Liver (tissue), 9 donors: ENCODE results near the gene DNAJC12. TPM values are rescaled to one million over a fixed set of nuclear protein-coding genes. Genes with fewer than 3 reads are reported as not detected.

Source experiments
- DNase-seq: peaks from one replicate; pipeline ENCODE4 v3.0.0-alpha.2; 2017; ENCODE audit warnings: low spot score
- H3K27ac ChIP-seq, 2 donors: one replicate each; pipeline ENCODE4 v1.7.0; 2013; ENCODE audit warnings: inconsistent platforms in 2 of 2, low read length in 2 of 2, control low read depth in 1 of 2, low read depth in 1 of 2, mild to moderate bottlenecking in 1 of 2
- H3K27me3 ChIP-seq, 4 donors: one replicate each; pipeline versions ENCODE4 v1.6.1 to v1.7.0; 2013; ENCODE audit warnings: low read length in 3 of 4, inconsistent platforms in 1 of 4, mild to moderate bottlenecking in 1 of 4, moderate library complexity in 1 of 4; ENCODE audit not compliant: control insufficient read depth in 4 of 4, insufficient read depth in 4 of 4
- H3K36me3 ChIP-seq, 4 donors: one replicate each; pipeline versions ENCODE4 v1.6.1 to v1.7.0; 2013; ENCODE audit warnings: low read length in 3 of 4, mild to moderate bottlenecking in 3 of 4, low read depth in 1 of 4, moderate library complexity in 1 of 4; ENCODE audit not compliant: control insufficient read depth in 4 of 4, insufficient read depth in 3 of 4
- H3K4me1 ChIP-seq, 4 donors: one replicate each; pipeline versions ENCODE4 v1.6.1 to v1.7.0; 2013; ENCODE audit warnings: low read length in 3 of 4, mild to moderate bottlenecking in 3 of 4, moderate library complexity in 1 of 4; ENCODE audit not compliant: control insufficient read depth in 4 of 4, insufficient read depth in 4 of 4
- H3K4me3 ChIP-seq, 3 donors: one replicate each; pipeline versions ENCODE4 v1.6.1 to v1.7.0; 2013; ENCODE audit warnings: low read length in 3 of 3, control low read depth in 1 of 3, low read depth in 1 of 3, mild to moderate bottlenecking in 1 of 3
- H3K9ac ChIP-seq, 2 donors: one replicate each; pipeline ENCODE4 v1.7.0; 2013; ENCODE audit warnings: low read length in 2 of 2, mild to moderate bottlenecking in 2 of 2, moderate library complexity in 2 of 2, control low read depth in 1 of 2, low read depth in 1 of 2
- H3K9me3 ChIP-seq, 4 donors: one replicate each; pipeline versions ENCODE4 v1.6.1 to v1.7.0; 2013; ENCODE audit warnings: low read length in 3 of 4; ENCODE audit not compliant: control insufficient read depth in 4 of 4
- GABPA ChIP-seq, 2 donors: IDR thresholded peaks in 1 of 2; conservative IDR thresholded peaks in 1 of 2; 2 replicates each; pipeline ENCODE4 v1.6.1; 2016; ENCODE audit warnings: antibody characterized with exemption in 2 of 2, mild to moderate bottlenecking in 1 of 2, moderate library complexity in 1 of 2
- HNF4A ChIP-seq, 2 donors: conservative IDR thresholded peaks; 2 replicates each; pipeline ENCODE4 v1.6.1; 2016; ENCODE audit warnings: antibody characterized with exemption in 2 of 2, mild to moderate bottlenecking in 2 of 2
- HNF4G ChIP-seq: IDR thresholded peaks from 2 replicates; pipeline ENCODE4 v1.6.1; 2016; ENCODE audit warnings: antibody characterized with exemption
- JUND ChIP-seq, 2 donors: IDR thresholded peaks; 2 replicates each; pipeline ENCODE4 v1.6.1; 2016; ENCODE audit warnings: antibody characterized with exemption in 2 of 2
- MAX ChIP-seq: IDR thresholded peaks from 2 replicates; pipeline ENCODE4 v1.6.1; 2016; ENCODE audit warnings: antibody characterized with exemption
- NR2F2 ChIP-seq: IDR thresholded peaks from 2 replicates; pipeline ENCODE4 v1.6.1; 2016; ENCODE audit warnings: antibody characterized with exemption
- RAD21 ChIP-seq, 2 donors: IDR thresholded peaks; 2 replicates each; pipeline ENCODE4 v1.6.1; 2016; ENCODE audit warnings: antibody characterized with exemption in 2 of 2, mild to moderate bottlenecking in 2 of 2
- REST ChIP-seq: IDR thresholded peaks from 2 replicates; pipeline ENCODE4 v1.6.1; 2016; ENCODE audit warnings: antibody characterized with exemption, mild to moderate bottlenecking
- RXRA ChIP-seq, 2 donors: IDR thresholded peaks; 2 replicates each; pipeline ENCODE4 v1.6.1; 2017 to 2018; ENCODE audit warnings: antibody characterized with exemption in 2 of 2, mild to moderate bottlenecking in 1 of 2
- YY1 ChIP-seq: IDR thresholded peaks from 2 replicates; pipeline ENCODE4 v1.6.1; 2016; ENCODE audit warnings: antibody characterized with exemption, mild to moderate bottlenecking
- ZBTB33 ChIP-seq: IDR thresholded peaks from 2 replicates; pipeline ENCODE4 v1.6.1; 2016; ENCODE audit warnings: antibody characterized with exemption
- WGBS: extraction: QIAGEN DNeasy Blood & Tissue Kit; methylation state at CpG from one replicate; pipeline ENCODE4 v1.1.7; 2013; 5-methylcytosine and 5-hydroxymethylcytosine counted together
- polyA plus RNA-seq, 2 donors: library from polyadenylated mRNA; stranded (reverse) in 1 of 2; unstranded in 1 of 2; fragments of 200-250 nt in 1 of 2; fragments of >200 nt in 1 of 2; fragmentation: Nextera tagmentation in 1 of 2; extraction: Ambion mirVana in 1 of 2; gene quantifications; one replicate each; pipeline versions ENCODE4 v1.2.1 to v1.2.3, GENCODE V29; 2013 to 2015
- total RNA-seq, 2 donors: library from RNA; depleted of rRNA; stranded (reverse); fragments of >200 nt; gene quantifications; one replicate each; pipeline ENCODE4 v1.2.3, GENCODE V29; 2014
- TF ChIP-seq, protein P1 (sequence below): IDR thresholded peaks from 2 replicates; pipeline ENCODE4 v1.6.1; 2016; ENCODE audit warnings: antibody characterized with exemption
- TF ChIP-seq, protein P2 (sequence below): fragments of 150-350 bp; IDR thresholded peaks from 2 replicates; pipeline ENCODE4 v1.5.1; 2017; ENCODE audit warnings: improper control_type of control experiment, low read depth, low read length; ENCODE audit not compliant: missing input control
- donor health status: healthy.
- donor health status: healthy.
- donor health status: healthy.
- donor health status: healthy.
- donor health status: healthy.

DNAJC12 gene
- total and polyA plus RNA-seq, 4 donors: 16.4 to 51.3 (median 32.8) TPM

GRCh38 chr10:67764012-67764822, 73.8 kb downstream of the DNAJC12 start:
- TF ChIP-seq GABPA (IDR thresholded peaks at IDR 0.05 in 1 of 2, conservative IDR thresholded peaks at IDR 0.05 in 1 of 2) (no peak), REST (no peak), ZBTB33 (no peak), NR2F2 (peak; percentile 59), RXRA (IDR thresholded peaks at IDR 0.05) (peak in 1 of 2 donors; percentile 9), MAX (peak; percentile 90), YY1 (no peak), HNF4G (no peak), RAD21 (IDR thresholded peaks at IDR 0.05) (no peak), HNF4A (conservative IDR thresholded peaks at IDR 0.05) (peak in 1 of 2 donors; percentile 3), JUND (IDR thresholded peaks at IDR 0.05) (no peak)
- TF ChIP-seq, protein P1, sequence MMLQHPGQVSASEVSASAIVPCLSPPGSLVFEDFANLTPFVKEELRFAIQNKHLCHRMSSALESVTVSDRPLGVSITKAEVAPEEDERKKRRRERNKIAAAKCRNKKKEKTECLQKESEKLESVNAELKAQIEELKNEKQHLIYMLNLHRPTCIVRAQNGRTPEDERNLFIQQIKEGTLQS: peak; percentile 100
- TF ChIP-seq, protein P2, sequence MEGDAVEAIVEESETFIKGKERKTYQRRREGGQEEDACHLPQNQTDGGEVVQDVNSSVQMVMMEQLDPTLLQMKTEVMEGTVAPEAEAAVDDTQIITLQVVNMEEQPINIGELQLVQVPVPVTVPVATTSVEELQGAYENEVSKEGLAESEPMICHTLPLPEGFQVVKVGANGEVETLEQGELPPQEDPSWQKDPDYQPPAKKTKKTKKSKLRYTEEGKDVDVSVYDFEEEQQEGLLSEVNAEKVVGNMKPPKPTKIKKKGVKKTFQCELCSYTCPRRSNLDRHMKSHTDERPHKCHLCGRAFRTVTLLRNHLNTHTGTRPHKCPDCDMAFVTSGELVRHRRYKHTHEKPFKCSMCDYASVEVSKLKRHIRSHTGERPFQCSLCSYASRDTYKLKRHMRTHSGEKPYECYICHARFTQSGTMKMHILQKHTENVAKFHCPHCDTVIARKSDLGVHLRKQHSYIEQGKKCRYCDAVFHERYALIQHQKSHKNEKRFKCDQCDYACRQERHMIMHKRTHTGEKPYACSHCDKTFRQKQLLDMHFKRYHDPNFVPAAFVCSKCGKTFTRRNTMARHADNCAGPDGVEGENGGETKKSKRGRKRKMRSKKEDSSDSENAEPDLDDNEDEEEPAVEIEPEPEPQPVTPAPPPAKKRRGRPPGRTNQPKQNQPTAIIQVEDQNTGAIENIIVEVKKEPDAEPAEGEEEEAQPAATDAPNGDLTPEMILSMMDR: no peak
- Histone ChIP-seq H3K4me1 (peaks cover 0 to 6% (median 0%) of the 10 kb centered on the region in 4 donors), H3K36me3 (no peaks in the 10 kb centered on the region), H3K27me3 (no peaks in the 10 kb centered on the region), H3K27ac (peak overlapping the region; percentile 86 to 94), H3K9ac (peak overlapping the region; percentile 84 to 96), H3K4me3 (peak overlapping the region; percentile 56 to 96 (median 83)), H3K9me3 (no peaks in the 10 kb centered on the region)
- WGBS: under 1% methylated on average over 56 of the region's 56 CpGs
- DNase-seq: peak; percentile 98
